Cardiac muscle cell (in vitro differentiated cells and primary cell): ENCODE data around the gene CHFR. TPM values are rescaled to one million over a fixed set of nuclear protein-coding genes. Genes with fewer than 3 reads are reported as not detected.
"Not testable (repeated sequence)": the region's sequence is repeated elsewhere in the genome, so short reads cannot be mapped to it uniquely, and the experiment has no call there.

ENCODE experiments used
- DNase-seq, 2 donors: peaks; one replicate each; pipeline versions ENCODE4 v3.0.0 to v3.0.0-alpha.2; 2010 to 2017; ENCODE audit warnings: low read depth in 1 of 2, low spot score in 1 of 2
- H3K27ac ChIP-seq: fragments of 200-600 bp; sonication (generic); 2 replicates; pipeline ENCODE4 v1.5.1; 2016
- H3K27me3 ChIP-seq: fragments of 200-600 bp; sonication (generic); 2 replicates; pipeline ENCODE4 v1.6.0; 2016; ENCODE audit warnings: control low read depth
- H3K36me3 ChIP-seq: fragments of 200-600 bp; sonication (generic); 2 replicates; pipeline ENCODE4 v1.5.1; 2016; ENCODE audit warnings: control low read depth
- H3K4me1 ChIP-seq: fragments of 200-600 bp; sonication (generic); 2 replicates; pipeline ENCODE4 v1.8.1; 2017; ENCODE audit warnings: low read depth, mild to moderate bottlenecking, mixed run types
- H3K4me3 ChIP-seq: fragments of 200-600 bp; sonication (generic); 2 replicates; pipeline ENCODE4 v1.5.1; 2016; ENCODE audit warnings: mild to moderate bottlenecking
- H3K9me3 ChIP-seq: fragments of 200-600 bp; sonication (generic); 2 replicates; pipeline ENCODE4 v1.5.1; 2017; ENCODE audit warnings: low read depth, mild to moderate bottlenecking, control low read depth
- polyA plus RNA-seq: library from polyadenylated mRNA; unstranded; fragments of >200 nt; fragmentation: Nextera tagmentation; extraction: Ambion mirVana; gene quantifications from 2 replicates; pipeline ENCODE4 v1.2.1, GENCODE V29; 2016
- total RNA-seq: library from RNA; depleted of rRNA; stranded (reverse); fragments of >200 nt; gene quantifications from 2 replicates; pipeline ENCODE4 v1.2.3, GENCODE V29; 2016
- TF ChIP-seq, protein P1 (sequence below): IDR thresholded peaks from 2 replicates; pipeline ENCODE4 v1.5.1; 2012; ENCODE audit warnings: low read depth, mild to moderate bottlenecking, low read length

Gene CHFR
- total and polyA plus RNA-seq, 2 experiments from 2014 or later, result 30.0 to 30.6 TPM

GRCh38 chr12:132886529-132887477 is 602 bp downstream of the CHFR start:
- peak in 1 of 2 donors; percentile 21 for DNase-seq
- Histone ChIP-seq H3K4me1 (no peaks in the 10 kb centered on the region), H3K9me3 (no peaks in the 10 kb centered on the region), H3K4me3 (peak overlapping the region; percentile 60), H3K27ac (peak overlapping the region; percentile 75), H3K36me3 (peaks cover 3% of the 10 kb centered on the region), H3K27me3 (no peaks in the 10 kb centered on the region)
- TF ChIP-seq, protein P1, sequence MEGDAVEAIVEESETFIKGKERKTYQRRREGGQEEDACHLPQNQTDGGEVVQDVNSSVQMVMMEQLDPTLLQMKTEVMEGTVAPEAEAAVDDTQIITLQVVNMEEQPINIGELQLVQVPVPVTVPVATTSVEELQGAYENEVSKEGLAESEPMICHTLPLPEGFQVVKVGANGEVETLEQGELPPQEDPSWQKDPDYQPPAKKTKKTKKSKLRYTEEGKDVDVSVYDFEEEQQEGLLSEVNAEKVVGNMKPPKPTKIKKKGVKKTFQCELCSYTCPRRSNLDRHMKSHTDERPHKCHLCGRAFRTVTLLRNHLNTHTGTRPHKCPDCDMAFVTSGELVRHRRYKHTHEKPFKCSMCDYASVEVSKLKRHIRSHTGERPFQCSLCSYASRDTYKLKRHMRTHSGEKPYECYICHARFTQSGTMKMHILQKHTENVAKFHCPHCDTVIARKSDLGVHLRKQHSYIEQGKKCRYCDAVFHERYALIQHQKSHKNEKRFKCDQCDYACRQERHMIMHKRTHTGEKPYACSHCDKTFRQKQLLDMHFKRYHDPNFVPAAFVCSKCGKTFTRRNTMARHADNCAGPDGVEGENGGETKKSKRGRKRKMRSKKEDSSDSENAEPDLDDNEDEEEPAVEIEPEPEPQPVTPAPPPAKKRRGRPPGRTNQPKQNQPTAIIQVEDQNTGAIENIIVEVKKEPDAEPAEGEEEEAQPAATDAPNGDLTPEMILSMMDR, result no peak

- Histone ChIP-seq H3K4me3 (no peak overlapping the region), H3K36me3 (peaks cover 7% of the 10 kb centered on the region), H3K27ac (no peak overlapping the region), H3K27me3 (no peaks in the 10 kb centered on the region), H3K4me1 (no peaks in the 10 kb centered on the region), H3K9me3 (no peaks in the 10 kb centered on the region)
- no peak for DNase-seq
- TF ChIP-seq, protein P1, result no peak
Measured at GRCh38 chr12:132881818-132882217, 5.6 kb downstream of the CHFR start.

- DNase-seq, result not testable (repeated sequence)
- peaks cover 13% of the 10 kb centered on the region for H3K36me3 ChIP-seq
Measured at GRCh38 chr12:132874620-132875019, 12.8 kb downstream of the CHFR start.

DNA sequence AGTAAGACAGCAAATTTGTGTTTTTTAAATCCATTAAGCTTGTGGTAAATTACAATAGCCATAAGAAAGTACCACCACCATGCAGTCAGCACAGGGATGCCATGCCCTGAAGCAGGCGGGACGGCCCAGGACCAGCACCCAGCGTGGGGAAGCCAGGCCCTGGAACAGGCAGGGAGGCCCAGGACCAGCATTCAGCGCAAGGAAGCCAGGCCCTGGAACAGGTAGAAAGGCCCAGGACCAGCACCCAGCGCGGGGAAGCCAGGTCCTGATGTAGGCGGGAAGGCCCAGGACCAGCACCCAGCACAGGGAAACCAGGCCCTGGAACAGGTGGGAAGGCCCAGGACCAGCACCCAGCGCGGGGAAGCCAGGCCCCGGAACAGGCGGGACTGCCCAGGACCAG is 13.2 kb downstream of the CHFR start:
- TF ChIP-seq, protein P1, result no peak
- Histone ChIP-seq H3K9me3 (no peaks in the 10 kb centered on the region), H3K4me3 (no peak overlapping the region), H3K27ac (no peak overlapping the region), H3K4me1 (no peaks in the 10 kb centered on the region), H3K36me3 (peaks cover 18% of the 10 kb centered on the region), H3K27me3 (no peaks in the 10 kb centered on the region)
- no peak for DNase-seq

More at GRCh38 chr12:132874620-132875019, 12.8 kb downstream of the CHFR start:
- H3K27ac ChIP-seq, H3K27me3 ChIP-seq, H3K4me3 ChIP-seq, H3K4me1 ChIP-seq, H3K9me3 ChIP-seq: not testable (repeated sequence)

DNA sequence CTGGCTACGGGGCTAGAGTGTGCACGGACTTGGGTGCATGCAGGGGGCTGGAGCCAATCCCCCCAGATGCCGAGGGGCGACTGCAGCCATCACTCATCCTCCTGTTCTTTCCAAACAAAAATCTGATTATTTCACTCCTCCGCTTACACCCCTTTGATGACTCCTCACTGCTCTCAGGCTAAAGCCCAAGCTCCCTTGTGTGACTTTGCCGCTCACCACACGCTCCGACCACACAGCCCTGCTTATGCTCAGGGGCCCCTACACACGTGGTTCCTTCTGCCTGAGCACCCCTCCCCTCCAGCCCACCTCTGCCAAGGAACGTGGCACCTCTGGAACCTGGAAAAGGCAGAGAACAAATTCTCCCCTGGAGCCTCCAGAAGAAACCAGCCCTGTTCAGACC is 13.7 kb downstream of the CHFR start:
- TF ChIP-seq, protein P1, result no peak
- Histone ChIP-seq H3K4me3 (no peak overlapping the region), H3K9me3 (no peaks in the 10 kb centered on the region), H3K27me3 (no peaks in the 10 kb centered on the region), H3K36me3 (peaks cover 18% of the 10 kb centered on the region), H3K27ac (no peak overlapping the region), H3K4me1 (no peaks in the 10 kb centered on the region)
- no peak for DNase-seq

- Histone ChIP-seq H3K4me1 (no peaks in the 10 kb centered on the region), H3K9me3 (no peaks in the 10 kb centered on the region), H3K36me3 (peaks cover 18% of the 10 kb centered on the region), H3K27ac (no peak overlapping the region), H3K27me3 (no peaks in the 10 kb centered on the region), H3K4me3 (no peak overlapping the region)
- no peak for DNase-seq
- TF ChIP-seq, protein P1, result no peak
Measured at GRCh38 chr12:132872975-132873421, 14.4 kb downstream of the CHFR start.
